ENCODE results near the gene ADGRF1.
"Not testable (repeated sequence)": the region's sequence is repeated elsewhere in the genome, so short reads cannot be mapped to it uniquely, and the experiment has no call there.

Gene ADGRF1

DNA sequence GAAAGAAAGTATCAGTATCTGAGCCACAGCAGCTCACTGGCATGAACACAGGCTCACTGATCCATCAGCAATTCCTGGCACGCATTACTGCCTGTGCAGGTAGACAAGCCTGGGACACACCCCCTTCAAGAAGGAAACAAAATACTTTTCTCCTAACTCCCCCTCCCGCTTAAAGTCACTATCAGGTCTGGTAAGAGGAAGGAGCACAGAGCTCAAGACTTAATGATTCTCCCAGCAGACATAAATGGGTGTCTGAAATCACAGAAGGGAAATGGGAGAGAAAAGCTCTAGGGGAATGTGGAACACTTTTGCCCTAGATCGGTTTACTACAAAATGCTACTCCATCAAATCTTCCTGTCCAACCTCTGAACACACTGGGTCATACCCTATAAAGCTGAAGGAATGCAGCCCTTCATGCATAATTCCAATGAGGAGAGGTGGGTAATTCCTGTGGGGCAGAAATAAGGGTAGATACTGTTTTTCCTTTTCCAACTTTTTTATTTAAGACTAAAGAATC lies at the start of gene ADGRF1:
Gene ADGRF1 (minus strand): TSS at position 58 of the 517 bp plus-strand sequence. CDS start 13,271 bp downstream, outside the sequence.
- no peak within 1 kb of the TSS for H3K27ac ChIP-seq
- H3K9ac ChIP-seq (ENCODE audit: insufficient read length) = no peak within 1 kb of the TSS
- TF ChIP-seq FOXP2 (optimal IDR thresholded peaks at IDR 0.05; ENCODE audit: control extremely low read depth, extremely low read length, insufficient read depth) = no peak
- TF ChIP-seq POLR2AphosphoS5 (IDR thresholded peaks at IDR 0.05; ENCODE audit: borderline replicate concordance, low read depth, low read length) = no peak
- no peak for TF ChIP-seq EZH2 (IDR thresholded peaks at IDR 0.05)
- no peaks in the 10 kb centered on the region for H3K9me3 ChIP-seq (ENCODE audit: low read depth, low read length)
- H3K4me3 ChIP-seq = no peak within 1 kb of the TSS
- no peak for DNase-seq (ENCODE audit: low read depth, low spot score)
- no peaks in the 10 kb centered on the region for H3K36me3 ChIP-seq (ENCODE audit: insufficient read depth, low read length)

DNA sequence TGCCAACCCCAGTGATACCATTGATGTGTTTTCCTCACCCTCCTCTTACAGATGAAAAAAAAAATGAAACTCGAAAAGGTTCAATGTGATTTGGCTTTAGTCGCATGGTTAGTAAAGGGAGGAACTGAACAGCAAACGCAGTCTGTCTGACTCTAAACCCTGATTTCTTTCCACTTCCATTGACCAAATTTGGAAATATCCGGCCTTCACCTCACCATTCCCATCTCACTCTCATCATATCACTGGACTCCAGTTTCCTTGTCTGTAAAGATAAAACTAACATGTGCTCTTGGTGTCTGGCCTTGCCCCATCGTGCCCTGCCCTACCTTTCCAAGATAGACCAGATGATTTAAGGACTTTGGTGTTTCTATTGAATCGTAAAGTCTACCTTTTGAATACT lies 48.7 kb upstream of the ADGRF1 start:
- no peak for TF ChIP-seq FOXP2 (optimal IDR thresholded peaks at IDR 0.05; ENCODE audit: control extremely low read depth, extremely low read length, insufficient read depth)
- TF ChIP-seq POLR2AphosphoS5 (IDR thresholded peaks at IDR 0.05; ENCODE audit: borderline replicate concordance, low read depth, low read length) = no peak
- no peak for TF ChIP-seq EZH2 (IDR thresholded peaks at IDR 0.05)
- H3K9ac ChIP-seq (ENCODE audit: insufficient read length) = no peak overlapping the region
- H3K36me3 ChIP-seq (ENCODE audit: insufficient read depth, low read length) = no peaks in the 10 kb centered on the region
- H3K4me3 ChIP-seq = no peak overlapping the region
- H3K27ac ChIP-seq = no peak overlapping the region
- DNase-seq (ENCODE audit: low read depth, low spot score) = no peak
- H3K9me3 ChIP-seq (ENCODE audit: low read depth, low read length) = no peaks in the 10 kb centered on the region

GRCh38 chr6:47089473-47089872 lies 47.3 kb upstream of the ADGRF1 start:
- not testable (repeated sequence) for H3K27ac ChIP-seq; H3K9me3 ChIP-seq (ENCODE audit: low read depth, low read length); H3K36me3 ChIP-seq (ENCODE audit: insufficient read depth, low read length); H3K9ac ChIP-seq (ENCODE audit: insufficient read length); H3K4me3 ChIP-seq; DNase-seq (ENCODE audit: low read depth, low spot score)

DNA sequence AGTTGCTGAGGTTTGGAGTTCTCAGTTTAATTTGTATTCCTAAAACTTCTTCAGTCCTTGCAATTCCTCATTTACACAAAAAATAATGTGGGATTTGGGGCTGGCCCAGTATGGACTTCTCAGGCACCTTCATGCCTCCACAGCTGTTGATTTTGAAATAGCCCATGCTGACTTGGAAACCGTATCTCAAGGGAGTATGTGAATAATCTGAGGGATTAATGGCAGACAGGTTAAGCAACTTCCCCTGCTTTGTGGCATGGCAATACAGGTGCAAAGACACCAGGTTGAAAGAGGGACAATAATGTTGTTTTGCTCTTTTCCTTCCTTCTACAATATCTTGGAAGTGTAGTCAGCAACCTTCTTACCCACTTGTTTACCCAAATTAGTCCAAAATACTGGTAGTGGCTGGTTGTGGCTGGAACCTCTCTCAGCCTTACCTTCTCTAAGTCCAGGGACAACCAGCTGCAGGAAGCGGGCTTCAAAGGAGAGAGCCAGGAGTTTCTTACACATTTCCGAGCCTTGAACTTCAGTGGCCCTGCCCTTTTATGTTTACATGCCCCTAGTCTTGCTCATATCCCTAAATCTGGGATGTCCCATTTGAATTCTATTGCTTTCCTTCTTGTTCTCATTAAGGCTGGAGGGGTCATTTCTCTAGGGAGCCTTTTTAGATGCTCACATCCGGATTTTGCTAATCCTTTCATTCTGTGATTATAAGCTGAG lies 44.1 kb upstream of the ADGRF1 start:
- no peak overlapping the region for H3K4me3 ChIP-seq
- no peaks in the 10 kb centered on the region for H3K36me3 ChIP-seq (ENCODE audit: insufficient read depth, low read length)
- DNase-seq (ENCODE audit: low read depth, low spot score) = no peak

DNA sequence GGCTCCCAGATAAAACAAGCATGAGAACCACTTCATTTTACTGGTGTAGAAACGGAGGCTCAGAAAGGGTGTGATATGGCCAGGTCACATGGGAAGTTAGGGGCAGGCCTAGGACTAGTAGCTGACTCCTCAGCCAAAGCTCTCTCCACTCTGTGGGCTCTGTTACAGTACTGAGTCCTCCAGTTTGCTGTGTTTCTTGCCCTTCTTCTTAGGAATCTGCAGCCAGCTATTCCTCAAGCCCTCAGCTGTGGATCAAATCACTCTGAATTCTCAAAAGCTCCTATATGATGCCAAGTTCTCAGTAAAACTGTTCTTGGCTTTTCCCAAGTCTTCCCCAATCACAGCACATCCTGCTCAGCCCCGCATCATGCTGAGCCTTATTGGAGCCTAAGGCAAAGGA lies 42.5 kb upstream of the ADGRF1 start:
- Histone ChIP-seq H3K4me3 (no peak overlapping the region), H3K36me3 (ENCODE audit: insufficient read depth, low read length) (no peaks in the 10 kb centered on the region), H3K9ac (ENCODE audit: insufficient read length) (no peak overlapping the region), H3K27ac (no peak overlapping the region), H3K9me3 (ENCODE audit: low read depth, low read length) (no peaks in the 10 kb centered on the region)
- no peak for TF ChIP-seq FOXP2 (optimal IDR thresholded peaks at IDR 0.05; ENCODE audit: control extremely low read depth, extremely low read length, insufficient read depth)
- TF ChIP-seq POLR2AphosphoS5 (IDR thresholded peaks at IDR 0.05; ENCODE audit: borderline replicate concordance, low read depth, low read length) = no peak
- no peak for TF ChIP-seq EZH2 (IDR thresholded peaks at IDR 0.05)
- DNase-seq (ENCODE audit: low read depth, low spot score) = no peak

More for the DNA sequence above, 44.1 kb upstream of the ADGRF1 start:
- no peak for TF ChIP-seq EZH2 (IDR thresholded peaks at IDR 0.05)
- no peak for TF ChIP-seq FOXP2 (optimal IDR thresholded peaks at IDR 0.05; ENCODE audit: control extremely low read depth, extremely low read length, insufficient read depth)
- no peak for TF ChIP-seq POLR2AphosphoS5 (IDR thresholded peaks at IDR 0.05; ENCODE audit: borderline replicate concordance, low read depth, low read length)
- Histone ChIP-seq H3K9me3 (ENCODE audit: low read depth, low read length) (no peaks in the 10 kb centered on the region), H3K27ac (no peak overlapping the region), H3K9ac (ENCODE audit: insufficient read length) (no peak overlapping the region)

DNA sequence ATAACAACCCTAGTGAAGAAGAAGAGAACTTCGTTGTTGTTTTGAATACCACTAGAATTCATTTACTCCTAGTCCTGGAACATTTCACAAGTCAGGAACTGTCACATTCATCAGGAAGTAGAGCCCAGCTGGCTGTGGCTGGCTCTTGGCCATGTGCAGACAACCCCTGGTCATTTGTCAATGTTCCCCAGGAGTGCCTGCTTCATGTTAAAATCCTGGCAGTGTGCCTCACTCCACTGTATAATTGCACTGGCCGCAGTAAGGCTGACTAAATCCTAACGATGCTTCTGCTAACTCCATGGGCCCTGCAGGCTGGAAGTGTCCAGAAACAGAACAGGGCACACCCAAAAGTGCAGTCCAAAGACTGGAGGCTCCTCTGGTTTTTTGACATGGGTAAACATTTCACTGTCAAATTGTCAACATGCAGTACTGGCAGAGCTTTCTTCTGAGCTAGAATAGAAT lies 41.5 kb upstream of the ADGRF1 start:
- no peak for DNase-seq (ENCODE audit: low read depth, low spot score)
- H3K4me3 ChIP-seq = no peak overlapping the region
- no peak overlapping the region for H3K9ac ChIP-seq (ENCODE audit: insufficient read length)
- TF ChIP-seq EZH2 (IDR thresholded peaks at IDR 0.05) (no peak), FOXP2 (optimal IDR thresholded peaks at IDR 0.05; ENCODE audit: control extremely low read depth, extremely low read length, insufficient read depth) (no peak), POLR2AphosphoS5 (IDR thresholded peaks at IDR 0.05; ENCODE audit: borderline replicate concordance, low read depth, low read length) (no peak)
- no peaks in the 10 kb centered on the region for H3K36me3 ChIP-seq (ENCODE audit: insufficient read depth, low read length)
- no peaks in the 10 kb centered on the region for H3K9me3 ChIP-seq (ENCODE audit: low read depth, low read length)
- no peak overlapping the region for H3K27ac ChIP-seq

DNA sequence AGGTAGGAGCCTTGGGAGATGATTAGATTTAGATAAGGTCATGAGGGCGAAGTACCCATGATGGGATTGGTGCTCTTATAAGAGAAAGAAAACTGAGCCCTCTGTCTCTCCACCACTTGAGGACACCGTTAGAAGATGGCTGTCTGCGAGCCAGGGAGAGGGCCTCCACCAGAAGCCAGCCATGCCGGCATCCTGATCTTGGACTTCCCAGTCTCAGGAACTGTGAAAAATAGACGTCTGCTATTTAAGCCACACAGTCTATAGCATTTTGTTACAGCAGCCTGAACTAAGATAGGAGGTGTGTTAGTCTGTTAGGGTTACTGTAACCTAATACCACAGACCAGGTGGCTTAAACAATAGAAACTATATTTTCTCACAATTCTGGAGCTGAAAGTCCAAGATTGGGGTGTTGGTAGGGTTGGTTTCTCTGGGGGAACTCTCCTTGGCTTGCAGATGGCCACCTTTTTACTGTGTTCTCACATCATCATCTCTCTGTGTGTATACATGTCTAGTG lies 38.0 kb upstream of the ADGRF1 start:
- DNase-seq (ENCODE audit: low read depth, low spot score) = no peak
- no peak overlapping the region for H3K4me3 ChIP-seq
- H3K9ac ChIP-seq (ENCODE audit: insufficient read length) = no peak overlapping the region

GRCh38 chr6:47079638-47080037 lies 37.5 kb upstream of the ADGRF1 start:
- no peak overlapping the region for H3K27ac ChIP-seq
- H3K9me3 ChIP-seq (ENCODE audit: low read depth, low read length) = no peaks in the 10 kb centered on the region
- H3K9ac ChIP-seq (ENCODE audit: insufficient read length) = no peak overlapping the region
- no peaks in the 10 kb centered on the region for H3K36me3 ChIP-seq (ENCODE audit: insufficient read depth, low read length)
- TF ChIP-seq EZH2 (IDR thresholded peaks at IDR 0.05) (no peak), FOXP2 (optimal IDR thresholded peaks at IDR 0.05; ENCODE audit: control extremely low read depth, extremely low read length, insufficient read depth) (no peak), POLR2AphosphoS5 (IDR thresholded peaks at IDR 0.05; ENCODE audit: borderline replicate concordance, low read depth, low read length) (no peak)
- no peak for DNase-seq (ENCODE audit: low read depth, low spot score)
- H3K4me3 ChIP-seq = no peak overlapping the region

More for the DNA sequence above, 38.0 kb upstream of the ADGRF1 start:
- Histone ChIP-seq H3K36me3 (ENCODE audit: insufficient read depth, low read length) (no peaks in the 10 kb centered on the region), H3K27ac (no peak overlapping the region), H3K9me3 (ENCODE audit: low read depth, low read length) (no peaks in the 10 kb centered on the region)
- TF ChIP-seq EZH2 (IDR thresholded peaks at IDR 0.05) (no peak), FOXP2 (optimal IDR thresholded peaks at IDR 0.05; ENCODE audit: control extremely low read depth, extremely low read length, insufficient read depth) (no peak), POLR2AphosphoS5 (IDR thresholded peaks at IDR 0.05; ENCODE audit: borderline replicate concordance, low read depth, low read length) (no peak)
